Endothelial cell of umbilical vein (primary cell): Measurements from ENCODE around the gene TMOD1. TPM values are rescaled to one million over a fixed set of nuclear protein-coding genes. Genes with fewer than 3 reads are reported as not detected.

Source experiments
- BruUV-seq: library from RNA; stranded (reverse); fragments of 400-500 nt; replicated peaks from 2 replicates; lab custom pipeline; 2021; lab: Mats Ljungman, UMichigan
- CTCF ChIA-PET: fragments of 300-600, 350-600 bp; sonication (Branson Sonifier 250); formaldehyde crosslinking; loops from one replicate; lab custom pipeline; 2021; ENCODE audit warnings: antibody characterized with exemption, inconsistent platforms; lab: Charles Lee
- POLR2A ChIA-PET: fragments of 300-600, 350-600 bp; sonication (Branson Sonifier 250); formaldehyde crosslinking; loops from one replicate; lab custom pipeline; 2021; ENCODE audit warnings: antibody characterized with exemption, inconsistent platforms; lab: Charles Lee
- DNase-seq: peaks from one replicate; pipeline ENCODE4 v3.0.0-alpha.2; 2011; ENCODE audit warnings: low read depth, low spot score
- FAIRE-seq: peaks from 2 replicates; lab custom pipeline; 2011; peaks lifted over from hg19 to GRCh38; lab: Jason Lieb, UNC
- H2AFZ ChIP-seq: 2 replicates; pipeline ENCODE4 v1.6.0; 2012; ENCODE audit warnings: low read depth, low read length, control low read depth, inconsistent platforms
- H3K27ac ChIP-seq: 2 replicates; pipeline ENCODE4 v1.5.1; 2011; ENCODE audit warnings: low read depth, mild to moderate bottlenecking, control low read depth, low read length, moderate library complexity; ENCODE audit not compliant: insufficient read depth
- H3K27me3 ChIP-seq, 2 experiments: 2 replicates each; pipeline versions ENCODE4 v1.6.0 to v1.6.1; 2011; ENCODE audit warnings: low read length in 2 of 2, mixed read lengths in 1 of 2; ENCODE audit not compliant: control insufficient read depth in 2 of 2, insufficient read depth in 2 of 2
- H3K36me3 ChIP-seq, 2 experiments: 2 replicates in 1 of 2; 3 replicates in 1 of 2; pipeline ENCODE4 v1.5.1; 2011; ENCODE audit warnings: low read length in 2 of 2, mild to moderate bottlenecking in 1 of 2, moderate library complexity in 1 of 2; ENCODE audit not compliant: control insufficient read depth in 2 of 2, insufficient read depth in 2 of 2; ENCODE audit errors: extremely low read depth in 1 of 2
- H3K4me1 ChIP-seq: 3 replicates; pipeline ENCODE4 v1.5.1; 2011; ENCODE audit warnings: mild to moderate bottlenecking, low read length; ENCODE audit not compliant: control insufficient read depth, insufficient read depth; ENCODE audit errors: extremely low read depth
- H3K4me2 ChIP-seq: 2 replicates; pipeline ENCODE4 v1.6.1; 2011; ENCODE audit warnings: low read length, control low read depth, mixed read lengths; ENCODE audit not compliant: insufficient read depth
- H3K4me3 ChIP-seq, 3 experiments: fragments of 200-600 bp in 1 of 3; sonication (generic), shearing (Covaris generic) in 1 of 3; replicated peaks in 1 of 3; 2 replicates each; pipeline ENCODE4 v1.5.1; 2011 to 2016; ENCODE audit warnings: control low read depth in 3 of 3, low read length in 3 of 3, mild to moderate bottlenecking in 2 of 3, inconsistent platforms in 1 of 3, low read depth in 1 of 3, moderate library complexity in 1 of 3; ENCODE audit not compliant: insufficient read depth in 1 of 3
- H3K79me2 ChIP-seq: 2 replicates; pipeline ENCODE4 v1.6.0; 2012; ENCODE audit warnings: low read length, inconsistent platforms; ENCODE audit not compliant: control insufficient read depth, insufficient read depth
- H3K9ac ChIP-seq: replicated peaks from 2 replicates; pipeline ENCODE3; 2011; ENCODE audit warnings: low read length, control low read depth; ENCODE audit not compliant: insufficient read depth; ENCODE audit errors: extremely low read depth
- H3K9me1 ChIP-seq: replicated peaks from 3 replicates; pipeline ENCODE4 v1.6.0; 2011; ENCODE audit warnings: mild to moderate bottlenecking, low read length; ENCODE audit not compliant: control insufficient read depth, insufficient read depth; ENCODE audit errors: extremely low read depth
- H3K9me3 ChIP-seq: replicated peaks from 2 replicates; pipeline ENCODE4 v1.5.1; 2012; ENCODE audit warnings: low read length, inconsistent platforms; ENCODE audit not compliant: control insufficient read depth, insufficient read depth
- H4K20me1 ChIP-seq: replicated peaks from 2 replicates; pipeline ENCODE3; 2011; ENCODE audit warnings: mild to moderate bottlenecking, low read length; ENCODE audit not compliant: control insufficient read depth, insufficient read depth; ENCODE audit errors: extremely low read depth
- MYC ChIP-seq: IDR thresholded peaks from one replicate; pipeline ENCODE4 v1.6.1; 2011; ENCODE audit warnings: mild to moderate bottlenecking, low read depth, low read length
- dilution Hi-C: fragments of 300-500 bp; cut with MboI; formaldehyde crosslinking; loops from one replicate; pipeline ENCODE4 v1.15.0; 2019; ENCODE audit warnings: low sequenced_read_pairs; ENCODE audit not compliant: extremely low pct_ligation_motif_present
- intact Hi-C: fragments of 100-400 bp; cut with micrococcal nuclease; formaldehyde crosslinking; loops from one replicate; pipeline ENCODE4 v1.10.0; 2022
- polyA plus RNA-seq, 4 experiments: library from polyadenylated mRNA; depleted of rRNA in 3 of 4; stranded (reverse) in 3 of 4; unstranded in 1 of 4; fragments of >200 nt; gene quantifications; 2 replicates each; pipeline versions ENCODE4 v1.2.1 to v1.2.3, GENCODE V29; 2011 to 2012; ENCODE audit warnings: missing spikeins in 1 of 4
- total RNA-seq: library from RNA; stranded (reverse); gene quantifications from 2 replicates; pipeline ENCODE4 v1.2.3, GENCODE V29; 2021
- TF ChIP-seq, protein P1 (sequence below), 2 donors: IDR thresholded peaks; 1 replicate in 1 of 2; 2 replicates in 1 of 2; pipeline ENCODE4 v1.5.1; 2011; ENCODE audit warnings: low read length in 2 of 2, mild to moderate bottlenecking in 2 of 2, moderate library complexity in 2 of 2, control low read depth in 1 of 2, inconsistent platforms in 1 of 2, low read depth in 1 of 2; ENCODE audit not compliant: insufficient read depth in 1 of 2; ENCODE audit errors: extremely low read depth in 1 of 2

Gene TMOD1
- total and polyA plus RNA-seq, 2 donors (not counting 3 experiments of a cell fraction or from before 2014, with no cell fraction given): 0.26 to 1.4 TPM

GRCh38 chr9:97511655-97512427, 10.4 kb downstream of the TMOD1 start:
- no peak overlapping the region for H3K9ac ChIP-seq
- H3K27ac ChIP-seq: peak overlapping the region; percentile 49

More at GRCh38 chr9:97511655-97512427, 10.4 kb downstream of the TMOD1 start:
- no peak overlapping the region for H3K4me3 ChIP-seq
- no peaks in the 10 kb centered on the region for H3K79me2 ChIP-seq
- peaks cover 4 to 5% of the 10 kb centered on the region in 2 experiments for H3K27me3 ChIP-seq
- no peaks in the 10 kb centered on the region for H3K9me1 ChIP-seq
- intact Hi-C loops (loop anchor here (2.0 kb wide), 1 partner anchor 87 kb away; no protein-coding TSS in a partner anchor), dilution Hi-C loops (no loop called here)
- H2AFZ ChIP-seq: no peak overlapping the region
- DNase-seq: peak; percentile 31
- TF ChIP-seq MYC: no peak
- TF ChIP-seq, protein P1, sequence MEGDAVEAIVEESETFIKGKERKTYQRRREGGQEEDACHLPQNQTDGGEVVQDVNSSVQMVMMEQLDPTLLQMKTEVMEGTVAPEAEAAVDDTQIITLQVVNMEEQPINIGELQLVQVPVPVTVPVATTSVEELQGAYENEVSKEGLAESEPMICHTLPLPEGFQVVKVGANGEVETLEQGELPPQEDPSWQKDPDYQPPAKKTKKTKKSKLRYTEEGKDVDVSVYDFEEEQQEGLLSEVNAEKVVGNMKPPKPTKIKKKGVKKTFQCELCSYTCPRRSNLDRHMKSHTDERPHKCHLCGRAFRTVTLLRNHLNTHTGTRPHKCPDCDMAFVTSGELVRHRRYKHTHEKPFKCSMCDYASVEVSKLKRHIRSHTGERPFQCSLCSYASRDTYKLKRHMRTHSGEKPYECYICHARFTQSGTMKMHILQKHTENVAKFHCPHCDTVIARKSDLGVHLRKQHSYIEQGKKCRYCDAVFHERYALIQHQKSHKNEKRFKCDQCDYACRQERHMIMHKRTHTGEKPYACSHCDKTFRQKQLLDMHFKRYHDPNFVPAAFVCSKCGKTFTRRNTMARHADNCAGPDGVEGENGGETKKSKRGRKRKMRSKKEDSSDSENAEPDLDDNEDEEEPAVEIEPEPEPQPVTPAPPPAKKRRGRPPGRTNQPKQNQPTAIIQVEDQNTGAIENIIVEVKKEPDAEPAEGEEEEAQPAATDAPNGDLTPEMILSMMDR (IDR thresholded peaks at IDR 0.05; ENCODE audit: extremely low read depth in 1 of 2, insufficient read depth in 1 of 2, low read depth in 1 of 2, low read length in 2 of 2): no peak
- no peaks in the 10 kb centered on the region for H3K36me3 ChIP-seq
- peaks cover 13% of the 10 kb centered on the region for H3K4me1 ChIP-seq
- BruUV-seq: no TSS peak
- H3K9me3 ChIP-seq: no peaks in the 10 kb centered on the region
- ChIA-PET CTCF (interaction anchor here (1.1 to 4.0 kb wide), 5 partner anchors 10 to 103 kb away, joined by 3 to 28 read pairs (median 4); partner anchors contain the start of gene TMOD1), POLR2A (interaction anchor here (0.7 kb wide), 1 partner anchor 80 kb away, joined by 3 read pairs; no protein-coding TSS in a partner anchor)
- H4K20me1 ChIP-seq: no peaks in the 10 kb centered on the region
- peak; percentile 74 for FAIRE-seq
- no peak overlapping the region for H3K4me2 ChIP-seq
